ENCODE results near the gene NATD1.

The NATD1 gene

GRCh38 chr17:21289902-21290571 lies 36.8 kb upstream of the NATD1 start:
- DNase-seq (ENCODE audit: low read depth, low spot score): no peak

GRCh38 chr17:21289175-21289901 lies 36.1 kb upstream of the NATD1 start:
- no peak for DNase-seq (ENCODE audit: low read depth, low spot score)

DNA sequence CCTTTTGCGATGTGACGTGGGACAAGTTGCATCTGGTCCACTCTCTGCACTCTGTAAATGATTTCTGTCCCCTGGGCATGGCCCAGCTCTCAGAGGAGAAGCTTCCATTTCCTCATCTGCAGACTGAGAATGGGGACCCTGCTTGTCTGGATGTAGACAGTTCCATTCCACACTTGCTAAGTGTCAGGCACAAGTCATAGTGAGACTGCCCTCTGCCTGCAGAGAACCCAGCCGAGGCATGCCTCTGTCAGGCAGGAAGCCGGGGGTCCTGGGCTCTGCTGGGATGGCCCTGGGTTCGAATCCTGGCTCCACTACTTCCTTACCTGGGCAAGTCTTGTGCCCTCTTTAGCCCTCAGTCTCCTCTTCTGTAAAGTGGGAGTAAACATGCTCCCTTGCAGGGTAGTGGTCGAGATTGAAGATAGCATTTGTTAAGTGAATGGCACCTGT lies 35.4 kb upstream of the NATD1 start:
- no peak for DNase-seq (ENCODE audit: low read depth, low spot score)

- peak; percentile 92 for DNase-seq (ENCODE audit: low read depth, low spot score)
Observed at GRCh38 chr17:21287703-21288449, 34.7 kb upstream of the NATD1 start.

- no peak for DNase-seq (ENCODE audit: low read depth, low spot score)
Observed at GRCh38 chr17:21286909-21287702, 33.9 kb upstream of the NATD1 start.

GRCh38 chr17:21286066-21286770 lies 33.0 kb upstream of the NATD1 start:
- no peak for DNase-seq (ENCODE audit: low read depth, low spot score)

- DNase-seq (ENCODE audit: low read depth, low spot score): no peak
Observed at GRCh38 chr17:21285164-21286065, 32.2 kb upstream of the NATD1 start.

GRCh38 chr17:21284319-21285163 lies 31.3 kb upstream of the NATD1 start, which contains the start of gene MAP2K3:
Gene MAP2K3, plus strand, starts transcription at chr17:21284711. Its CDS starts 210 bp downstream, at chr17:21284921.
- DNase-seq (ENCODE audit: low read depth, low spot score): peak; percentile 87

GRCh38 chr17:21283482-21284318 lies 30.5 kb upstream of the NATD1 start:
- no peak for DNase-seq (ENCODE audit: low read depth, low spot score)

DNA sequence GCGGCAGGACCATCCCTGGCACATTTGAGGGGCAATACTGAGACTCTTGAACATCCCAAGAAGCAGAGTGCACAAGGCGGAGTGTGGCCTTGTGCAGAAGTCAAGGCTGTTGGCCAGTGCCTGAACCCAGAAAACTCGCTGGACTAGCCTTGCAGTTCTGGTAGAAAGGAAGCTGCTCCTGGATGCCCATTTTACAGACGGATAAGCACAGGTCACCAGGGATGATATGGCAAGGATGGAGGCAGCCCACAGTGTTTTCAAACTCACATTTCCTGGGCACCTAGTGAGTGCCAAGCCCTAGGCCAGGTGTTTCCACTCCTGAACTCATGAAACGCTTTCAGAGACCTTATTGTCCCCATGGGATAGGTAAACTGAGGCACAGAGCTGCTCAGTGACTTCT lies 29.6 kb upstream of the NATD1 start:
- no peak for DNase-seq (ENCODE audit: low read depth, low spot score)

- no peak for DNase-seq (ENCODE audit: low read depth, low spot score)
Observed at GRCh38 chr17:21282231-21282630, 29.0 kb upstream of the NATD1 start.

GRCh38 chr17:21280081-21280518 lies 26.9 kb upstream of the NATD1 start:
- DNase-seq (ENCODE audit: low read depth, low spot score): peak; percentile 82

DNA sequence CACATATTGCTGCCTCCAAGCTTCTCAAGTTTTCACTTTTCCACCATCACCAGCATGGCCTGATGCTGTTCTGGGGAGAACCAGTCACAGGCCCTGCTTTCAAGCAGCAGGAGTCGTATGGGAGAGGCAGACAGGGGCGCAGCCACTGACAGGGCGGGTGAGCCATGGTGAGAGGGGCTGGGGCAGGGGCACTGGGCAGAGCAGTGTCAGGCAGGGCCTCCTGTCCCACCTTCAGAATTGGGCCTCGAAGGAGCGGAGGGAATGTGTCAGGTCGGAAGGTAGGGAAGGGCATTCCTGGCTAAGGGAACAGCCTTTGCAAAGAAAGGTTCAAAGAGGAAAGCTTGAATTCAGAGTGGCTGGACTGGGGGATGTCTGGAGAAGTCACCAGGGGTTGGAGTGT lies 26.4 kb upstream of the NATD1 start:
- DNase-seq (ENCODE audit: low read depth, low spot score): no peak

DNA sequence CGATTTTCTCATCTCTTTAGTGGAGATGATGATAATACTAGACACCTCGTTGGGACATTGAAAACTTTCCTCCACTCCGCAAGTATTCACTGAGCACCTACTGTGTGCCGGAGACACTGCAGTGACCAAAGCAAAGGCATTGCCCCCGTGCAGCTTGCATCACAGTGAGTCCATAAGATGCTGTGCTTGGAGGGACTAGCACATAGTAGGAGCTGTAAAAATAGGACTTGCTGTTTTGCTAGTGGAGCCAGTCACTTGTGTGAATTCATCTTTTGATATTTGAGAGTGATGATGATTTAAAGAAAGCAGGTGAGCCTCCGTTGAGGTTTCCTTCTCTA lies 26.0 kb upstream of the NATD1 start:
- no peak for DNase-seq (ENCODE audit: low read depth, low spot score)

GRCh38 chr17:21278450-21279197 lies 25.4 kb upstream of the NATD1 start:
- DNase-seq (ENCODE audit: low read depth, low spot score): no peak

GRCh38 chr17:21277332-21277731 lies 24.1 kb upstream of the NATD1 start:
- no peak for DNase-seq (ENCODE audit: low read depth, low spot score)

DNA sequence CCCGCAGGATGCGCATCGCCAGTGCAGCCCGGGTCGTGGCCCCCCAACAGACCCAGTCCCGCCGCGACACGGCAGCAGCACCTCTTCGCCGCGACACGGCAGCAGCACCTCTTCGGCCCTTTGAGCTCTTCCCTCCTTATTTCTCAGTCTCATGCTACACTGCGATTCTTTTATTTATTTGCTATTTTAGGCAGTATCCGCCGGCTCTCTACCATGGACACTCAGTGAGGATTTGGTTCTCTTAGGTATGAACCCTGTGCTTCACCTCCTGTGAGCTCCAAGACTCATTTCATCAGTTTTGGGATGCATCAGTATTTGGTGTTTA lies 23.0 kb upstream of the NATD1 start:
- DNase-seq (ENCODE audit: low read depth, low spot score): no peak
